Measurements from ENCODE around the gene CLDN3.

GRCh38 chr7:73786588-73786987 is 16.5 kb upstream of the CLDN3 start:
- TF ChIP-seq POLR2AphosphoS5 (IDR thresholded peaks at IDR 0.05; ENCODE audit: insufficient read depth in 1 of 2, low read depth in 1 of 2) (no peak), CTCF (IDR thresholded peaks at IDR 0.05) (no peak)

All from vagina (tissue), 2 donors.